ENCODE data around the gene PFKFB1. TPM values are rescaled to one million over a fixed set of nuclear protein-coding genes. Genes with fewer than 3 reads are reported as not detected.

Gene PFKFB1
- total and polyA plus RNA-seq, 2 of the 13 experiments (the other 11 are each of a cell fraction or from before 2014, with no cell fraction given), result 1.5 to 2.9 TPM

DNA sequence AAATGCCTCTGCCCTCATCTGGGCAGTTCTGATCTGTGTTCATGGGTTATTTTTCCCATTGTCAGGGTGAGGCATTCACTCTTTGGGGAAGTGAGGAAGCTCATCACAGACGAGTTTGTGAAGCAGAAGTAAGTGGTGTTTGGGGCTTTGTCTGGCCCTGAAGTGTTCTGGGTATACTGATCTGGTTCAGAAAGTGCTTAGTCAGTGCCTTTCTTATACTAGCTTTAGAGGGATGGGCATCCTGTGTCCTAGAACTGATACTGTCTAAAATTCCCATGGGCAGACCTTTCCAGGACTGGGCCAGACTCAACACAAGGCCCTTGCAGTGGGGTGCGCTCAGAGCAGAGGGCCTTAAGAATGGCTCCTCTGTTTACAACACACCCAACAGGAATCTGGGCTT is 67.0 kb downstream of the PFKFB1 start:
- H3K4me3 ChIP-seq (replicated peaks in 1 of 3; ENCODE audit: insufficient read depth in 1 of 3, low read depth in 2 of 3, low read length in 3 of 3), result no peak overlapping the region
- CTCF ChIA-PET (ENCODE audit: low intra/inter-chr PET ratio, low total read pairs), result no interaction called here
- H3K4me2 ChIP-seq (ENCODE audit: low read depth, low read length), result no peak overlapping the region
- POLR2A ChIA-PET, result no interaction called here
- TF ChIP-seq, protein P1, sequence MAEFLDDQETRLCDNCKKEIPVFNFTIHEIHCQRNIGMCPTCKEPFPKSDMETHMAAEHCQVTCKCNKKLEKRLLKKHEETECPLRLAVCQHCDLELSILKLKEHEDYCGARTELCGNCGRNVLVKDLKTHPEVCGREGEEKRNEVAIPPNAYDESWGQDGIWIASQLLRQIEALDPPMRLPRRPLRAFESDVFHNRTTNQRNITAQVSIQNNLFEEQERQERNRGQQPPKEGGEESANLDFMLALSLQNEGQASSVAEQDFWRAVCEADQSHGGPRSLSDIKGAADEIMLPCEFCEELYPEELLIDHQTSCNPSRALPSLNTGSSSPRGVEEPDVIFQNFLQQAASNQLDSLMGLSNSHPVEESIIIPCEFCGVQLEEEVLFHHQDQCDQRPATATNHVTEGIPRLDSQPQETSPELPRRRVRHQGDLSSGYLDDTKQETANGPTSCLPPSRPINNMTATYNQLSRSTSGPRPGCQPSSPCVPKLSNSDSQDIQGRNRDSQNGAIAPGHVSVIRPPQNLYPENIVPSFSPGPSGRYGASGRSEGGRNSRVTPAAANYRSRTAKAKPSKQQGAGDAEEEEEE (CRISPR knock-in tag; IDR thresholded peaks at IDR 0.05; ENCODE audit: borderline replicate concordance), result no peak
- TF ChIP-seq MAFK (conservative IDR thresholded peaks at IDR 0.05 in 1 of 2, IDR thresholded peaks at IDR 0.05 in 1 of 2; ENCODE audit: low read length in 2 of 2), result peak in 1 of 2 experiments; percentile 13; a peak in 1 of 4 replicates
- BruUV-seq (replicated peaks), result no TSS peak
- H2AFZ ChIP-seq (ENCODE audit: low read length), result no peak overlapping the region
- no peak for ATAC-seq
- no peak for FAIRE-seq
- in situ Hi-C loops (cut with HindIII; ENCODE audit: extremely low pct_ligation_motif_present, low pct_unique_long_range_greater_than_20kb), result no loop called here
- H3K9ac ChIP-seq (ENCODE audit: insufficient read depth, low read depth, low read length), result no peak overlapping the region
- no peaks in the 10 kb centered on the region for H3K9me3 ChIP-seq (ENCODE audit: low read length)
- whole genome bisulfite sequencing (ENCODE audit: low lambda C conversion rate), result no CpG with 5 or more reads among the region's 2 CpGs
- no peaks in the 10 kb centered on the region for H4K20me1 ChIP-seq (ENCODE audit: insufficient read depth, low read length)
- no peak for DNase-seq (ENCODE audit: low spot score)
- H3K27ac ChIP-seq (ENCODE audit: extremely low read length, insufficient read depth, low read length), result no peak overlapping the region
- no peaks in the 10 kb centered on the region for H3K79me2 ChIP-seq (ENCODE audit: insufficient read depth, low read length)
- H3K4me1 ChIP-seq (ENCODE audit: insufficient read depth, low read length), result no peaks in the 10 kb centered on the region
- intact Hi-C loops (cut with micrococcal nuclease; ENCODE audit: unreplicated experiment), result no loop called here
- H3K27me3 ChIP-seq (ENCODE audit: control insufficient read depth in 1 of 2, insufficient read depth in 2 of 2, low read length in 2 of 2), result no peaks in the 10 kb centered on the region
- peaks cover 0 to 3% of the 10 kb centered on the region in 2 experiments; a peak in 2 of 5 replicates for H3K36me3 ChIP-seq (replicated peaks in 1 of 2; ENCODE audit: control insufficient read depth in 1 of 2, insufficient read depth in 2 of 2, low read length in 2 of 2)

- CTCF ChIA-PET (ENCODE audit: low intra/inter-chr PET ratio, low total read pairs), result no interaction called here
- no peak for ATAC-seq
- TF ChIP-seq NFATC3 (CRISPR knock-in tag; IDR thresholded peaks at IDR 0.05) (no peak), ZNF703 (CRISPR knock-in tag; IDR thresholded peaks at IDR 0.05; ENCODE audit: borderline replicate concordance) (no peak)
- no peaks in the 10 kb centered on the region; a peak in 1 of 5 replicates for H3K27me3 ChIP-seq (ENCODE audit: control insufficient read depth in 1 of 2, insufficient read depth in 2 of 2, low read length in 2 of 2)
- H3K4me3 ChIP-seq (replicated peaks in 1 of 3; ENCODE audit: insufficient read depth in 1 of 3, low read depth in 2 of 3, low read length in 3 of 3), result no peak overlapping the region
- in situ Hi-C loops (cut with HindIII; ENCODE audit: extremely low pct_ligation_motif_present, low pct_unique_long_range_greater_than_20kb) (no loop called here), intact Hi-C loops (cut with micrococcal nuclease; ENCODE audit: unreplicated experiment) (no loop called here)
- no peak for FAIRE-seq
- H4K20me1 ChIP-seq (ENCODE audit: insufficient read depth, low read length), result no peaks in the 10 kb centered on the region
- WGBS (ENCODE audit: low lambda C conversion rate), result no CpG with 5 or more reads among the region's 7 CpGs
- no peak overlapping the region for H3K9ac ChIP-seq (ENCODE audit: insufficient read depth, low read depth, low read length)
- POLR2A ChIA-PET, result no interaction called here
- no peak for DNase-seq (ENCODE audit: low spot score)
- BruUV-seq (replicated peaks), result TSS peak; percentile 46
- peaks cover 0 to 3% of the 10 kb centered on the region in 2 experiments; a peak in 2 of 5 replicates for H3K36me3 ChIP-seq (replicated peaks in 1 of 2; ENCODE audit: control insufficient read depth in 1 of 2, insufficient read depth in 2 of 2, low read length in 2 of 2)
- no peak overlapping the region for H3K27ac ChIP-seq (ENCODE audit: extremely low read length, insufficient read depth, low read length)
- H3K9me3 ChIP-seq (ENCODE audit: low read length), result no peaks in the 10 kb centered on the region
- no peak overlapping the region for H3K4me2 ChIP-seq (ENCODE audit: low read depth, low read length)
- H2AFZ ChIP-seq (ENCODE audit: low read length), result no peak overlapping the region
- no peaks in the 10 kb centered on the region for H3K4me1 ChIP-seq (ENCODE audit: insufficient read depth, low read length)
- no peaks in the 10 kb centered on the region for H3K79me2 ChIP-seq (ENCODE audit: insufficient read depth, low read length)
These were observed 70.6 kb downstream of the PFKFB1 start for GRCh38 chrX:54923376-54923775.

Data from HepG2 (cell line).